ENCODE results near the gene IFT81.
"Not testable (repeated sequence)": the region's sequence is repeated elsewhere in the genome, so short reads cannot be mapped to it uniquely, and the experiment has no call there.

Gene IFT81, protein sequence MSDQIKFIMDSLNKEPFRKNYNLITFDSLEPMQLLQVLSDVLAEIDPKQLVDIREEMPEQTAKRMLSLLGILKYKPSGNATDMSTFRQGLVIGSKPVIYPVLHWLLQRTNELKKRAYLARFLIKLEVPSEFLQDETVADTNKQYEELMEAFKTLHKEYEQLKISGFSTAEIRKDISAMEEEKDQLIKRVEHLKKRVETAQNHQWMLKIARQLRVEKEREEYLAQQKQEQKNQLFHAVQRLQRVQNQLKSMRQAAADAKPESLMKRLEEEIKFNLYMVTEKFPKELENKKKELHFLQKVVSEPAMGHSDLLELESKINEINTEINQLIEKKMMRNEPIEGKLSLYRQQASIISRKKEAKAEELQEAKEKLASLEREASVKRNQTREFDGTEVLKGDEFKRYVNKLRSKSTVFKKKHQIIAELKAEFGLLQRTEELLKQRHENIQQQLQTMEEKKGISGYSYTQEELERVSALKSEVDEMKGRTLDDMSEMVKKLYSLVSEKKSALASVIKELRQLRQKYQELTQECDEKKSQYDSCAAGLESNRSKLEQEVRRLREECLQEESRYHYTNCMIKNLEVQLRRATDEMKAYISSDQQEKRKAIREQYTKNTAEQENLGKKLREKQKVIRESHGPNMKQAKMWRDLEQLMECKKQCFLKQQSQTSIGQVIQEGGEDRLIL

DNA sequence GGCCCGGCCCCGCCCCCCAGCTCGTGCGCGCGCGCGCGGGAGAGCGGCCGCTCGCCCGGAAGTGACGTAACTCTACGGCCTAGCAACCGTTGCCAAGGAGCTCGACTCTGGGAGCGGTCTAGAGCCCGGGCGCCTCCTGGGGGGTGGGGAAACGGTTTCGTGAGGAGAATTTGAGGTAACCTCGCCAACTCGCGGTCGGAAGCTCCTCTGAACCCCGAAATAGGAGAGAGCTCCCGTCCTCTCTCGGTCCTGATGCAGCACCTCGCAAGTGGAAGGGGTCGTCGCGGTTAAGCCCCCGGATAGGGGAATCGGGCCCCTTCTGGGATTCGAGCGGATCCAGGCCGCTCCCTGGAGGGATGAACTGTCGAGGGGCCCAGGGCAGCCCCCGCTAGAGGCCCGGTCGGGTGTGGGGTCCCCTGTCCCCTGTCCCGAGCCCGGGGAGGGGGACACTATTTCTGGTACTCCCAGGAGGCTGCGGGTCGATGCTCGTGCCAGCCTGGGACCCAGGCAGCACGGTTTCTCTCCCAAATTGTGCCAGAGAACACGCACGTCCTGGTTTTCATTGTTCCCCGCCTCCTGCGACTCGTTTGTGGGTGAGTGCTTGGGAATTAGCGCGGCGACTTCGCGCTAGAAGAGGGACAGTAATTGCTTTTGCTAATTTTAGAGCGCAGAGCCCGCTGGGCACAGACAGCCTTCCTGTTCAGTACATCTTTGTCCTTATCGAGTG, at the start of gene IFT81:
Gene IFT81 (plus strand): TSS at position 89 of the 727 bp plus-strand sequence. CDS start 3,024 bp downstream, outside the sequence.
- peak; percentile 96 for DNase-seq (ENCODE audit: low read depth)

DNA sequence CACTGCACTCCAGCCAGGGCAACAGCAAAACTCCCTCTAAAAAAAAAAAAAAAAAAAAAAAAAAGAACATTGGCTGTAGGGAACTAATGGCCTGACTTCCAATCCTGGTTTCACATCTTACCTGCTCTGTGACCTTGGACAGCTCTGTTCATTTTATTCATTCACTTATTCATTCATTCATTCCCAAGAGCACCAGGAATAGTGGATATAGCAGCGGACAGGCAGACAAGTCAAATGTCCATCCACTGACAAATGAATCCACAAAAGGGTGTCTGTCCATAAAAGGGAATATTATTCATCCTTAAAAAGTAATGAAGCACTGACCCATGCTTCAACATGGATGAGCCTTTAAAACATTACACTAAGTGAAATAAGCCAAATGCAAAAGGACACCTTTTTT, 48.3 kb upstream of the IFT81 start:
- DNase-seq (ENCODE audit: low read depth) = no peak

DNA sequence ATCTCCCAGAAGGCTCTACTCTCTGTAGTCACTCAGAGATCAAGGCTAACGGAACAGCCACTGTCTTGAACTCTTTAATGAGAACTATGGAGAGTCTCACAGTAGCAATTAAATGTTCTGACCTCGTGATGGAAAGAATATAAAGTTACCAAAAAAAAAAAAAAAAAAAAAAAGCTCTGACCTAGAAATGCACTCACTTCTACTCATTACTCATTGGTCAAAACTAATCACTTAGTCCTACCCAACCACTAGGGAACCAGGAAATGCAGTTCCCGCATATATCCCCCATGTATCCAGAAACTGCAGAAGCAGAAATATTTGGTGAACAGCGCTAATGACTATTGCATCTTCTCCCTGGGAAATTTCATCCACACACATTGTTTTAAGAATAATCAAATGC, 46.4 kb upstream of the IFT81 start:
- no peak for DNase-seq (ENCODE audit: low read depth)

DNA sequence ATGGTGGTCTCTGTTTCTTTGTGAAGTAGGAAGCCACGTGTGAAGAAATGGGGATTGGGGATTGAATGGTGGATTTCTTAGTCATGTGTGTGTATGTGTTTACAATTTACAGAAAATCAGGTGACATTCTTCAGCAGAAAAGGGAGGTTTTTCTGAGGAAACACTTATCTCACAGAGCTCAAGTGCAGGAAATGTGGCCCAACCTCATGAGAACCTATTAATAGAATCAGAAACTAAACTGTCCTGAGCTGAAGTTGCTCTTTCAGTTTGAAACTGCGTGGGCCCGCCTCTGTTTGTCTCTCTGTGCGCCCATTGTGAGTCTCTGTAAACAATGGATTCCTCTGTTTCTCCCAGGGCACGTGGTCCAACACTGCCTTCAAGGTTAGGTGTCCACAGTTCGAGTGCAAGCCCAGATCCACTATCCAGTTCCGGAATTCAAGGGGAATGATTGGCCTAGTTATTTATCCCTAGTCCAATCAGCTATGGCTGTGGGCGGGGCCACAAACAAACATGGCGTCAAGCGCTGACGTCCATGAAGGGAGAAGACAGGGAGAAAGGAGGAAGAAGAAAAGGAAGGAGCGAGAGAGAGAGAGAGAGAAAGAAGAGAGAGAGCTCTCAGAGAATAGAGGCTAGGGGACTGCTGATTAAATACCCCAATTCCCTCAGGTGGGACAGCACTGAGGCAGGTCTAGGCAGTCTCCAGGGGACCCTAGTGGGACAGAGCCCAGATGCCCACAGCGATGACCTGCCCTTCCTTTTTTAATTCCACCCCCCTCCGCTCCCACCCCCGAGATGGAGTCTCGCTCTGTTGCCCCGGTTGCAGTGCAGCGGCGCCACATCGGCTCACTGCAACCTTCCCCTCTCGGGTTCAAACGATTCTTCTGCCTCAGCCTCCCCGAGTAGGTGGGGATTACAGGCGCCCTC, 44.4 kb upstream of the IFT81 start:
- peak; percentile 52 for DNase-seq (ENCODE audit: low read depth)

DNA sequence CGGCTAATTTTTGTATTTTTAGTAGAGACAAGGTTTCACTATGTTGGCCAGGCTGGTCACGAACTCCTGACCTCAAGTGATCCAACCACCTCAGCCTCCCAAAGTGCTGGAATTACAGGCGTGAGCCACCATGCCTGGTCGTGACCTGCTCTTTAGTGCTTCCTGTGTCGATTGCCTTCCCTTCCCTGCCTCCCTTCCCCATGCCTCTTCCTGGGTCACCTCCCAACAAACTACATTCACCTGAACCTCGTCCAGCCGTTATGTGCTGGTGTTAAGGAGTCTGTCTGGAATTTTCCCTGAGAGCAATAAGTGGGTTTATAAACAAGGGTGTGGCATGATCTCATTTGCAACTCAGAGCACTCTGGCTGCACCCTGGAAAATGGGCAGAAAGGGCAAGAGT, 43.7 kb upstream of the IFT81 start:
- no peak for DNase-seq (ENCODE audit: low read depth)

DNA sequence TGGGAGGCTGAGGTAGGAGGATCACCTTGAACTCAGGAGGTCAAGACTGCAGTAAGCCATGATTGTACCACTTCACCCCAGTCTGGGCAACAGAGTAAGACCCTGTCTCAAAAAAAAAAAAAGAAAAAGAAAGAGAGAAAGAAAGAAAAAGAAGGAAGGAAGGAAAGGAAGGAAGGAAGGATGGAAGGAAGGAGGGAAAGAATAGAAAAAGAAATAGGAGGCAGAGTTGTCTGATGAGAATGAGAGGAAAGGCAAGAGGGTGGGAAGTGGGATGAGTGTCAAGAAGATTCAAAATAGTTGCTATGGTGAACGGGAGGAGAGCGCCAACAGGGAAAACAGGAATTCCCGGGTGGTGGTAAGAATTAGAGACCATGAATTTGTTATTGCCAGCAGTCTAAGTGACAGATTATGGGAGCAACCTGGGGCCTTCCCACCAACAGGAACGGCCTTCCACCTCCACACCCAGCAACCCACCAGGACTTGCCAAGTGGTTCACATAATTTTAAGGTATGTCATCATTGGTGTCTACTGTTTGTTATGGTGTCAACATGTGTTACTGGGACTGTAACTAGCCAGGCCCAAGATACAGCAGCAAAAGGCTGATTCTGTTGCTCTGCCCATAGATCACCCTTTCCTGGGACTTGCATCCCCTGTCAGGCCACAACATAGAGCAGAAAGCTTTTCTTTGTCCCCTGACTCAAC, 39.7 kb upstream of the IFT81 start:
- DNase-seq (ENCODE audit: low read depth) = no peak

DNA sequence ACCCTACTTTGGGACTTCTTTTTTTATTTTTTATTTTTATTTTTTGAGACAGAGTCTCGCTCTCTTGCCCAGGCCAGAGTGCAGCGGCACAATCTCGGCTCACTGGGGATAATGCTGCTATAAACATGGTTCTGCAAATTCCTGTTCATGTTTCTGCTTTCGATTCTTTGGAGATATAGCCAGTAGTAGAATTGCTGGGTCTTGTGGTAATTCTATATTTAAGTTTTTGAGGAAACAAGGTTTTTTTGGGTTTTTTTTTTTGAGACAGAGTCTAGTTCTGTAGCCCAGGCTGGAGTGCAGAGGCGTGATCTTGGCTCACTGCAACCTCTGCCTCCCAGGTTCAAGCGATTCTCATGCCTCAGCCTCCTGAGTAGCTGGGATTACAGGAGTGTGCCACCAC, 35.9 kb upstream of the IFT81 start:
- not testable (repeated sequence) for DNase-seq (ENCODE audit: low read depth)

DNA sequence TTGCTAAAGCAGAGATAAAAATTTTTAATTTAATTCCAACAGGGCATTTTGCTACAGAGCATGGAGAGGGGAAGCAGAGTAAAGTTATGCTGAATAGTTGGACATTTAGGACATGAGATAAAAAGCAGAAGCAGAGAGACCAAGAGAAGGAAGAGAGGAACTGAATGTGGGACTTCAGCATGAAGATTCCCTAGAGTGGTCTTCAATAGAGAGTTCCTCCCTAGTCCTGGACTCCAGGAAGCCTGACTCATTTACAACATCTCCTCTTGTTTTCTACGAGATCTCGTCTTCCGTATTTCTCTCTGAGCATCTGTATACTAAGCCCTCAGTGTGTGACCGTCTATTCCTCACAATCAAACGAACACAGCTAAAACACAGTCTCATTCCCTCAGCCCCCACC, 35.2 kb upstream of the IFT81 start:
- no peak for DNase-seq (ENCODE audit: low read depth)

DNA sequence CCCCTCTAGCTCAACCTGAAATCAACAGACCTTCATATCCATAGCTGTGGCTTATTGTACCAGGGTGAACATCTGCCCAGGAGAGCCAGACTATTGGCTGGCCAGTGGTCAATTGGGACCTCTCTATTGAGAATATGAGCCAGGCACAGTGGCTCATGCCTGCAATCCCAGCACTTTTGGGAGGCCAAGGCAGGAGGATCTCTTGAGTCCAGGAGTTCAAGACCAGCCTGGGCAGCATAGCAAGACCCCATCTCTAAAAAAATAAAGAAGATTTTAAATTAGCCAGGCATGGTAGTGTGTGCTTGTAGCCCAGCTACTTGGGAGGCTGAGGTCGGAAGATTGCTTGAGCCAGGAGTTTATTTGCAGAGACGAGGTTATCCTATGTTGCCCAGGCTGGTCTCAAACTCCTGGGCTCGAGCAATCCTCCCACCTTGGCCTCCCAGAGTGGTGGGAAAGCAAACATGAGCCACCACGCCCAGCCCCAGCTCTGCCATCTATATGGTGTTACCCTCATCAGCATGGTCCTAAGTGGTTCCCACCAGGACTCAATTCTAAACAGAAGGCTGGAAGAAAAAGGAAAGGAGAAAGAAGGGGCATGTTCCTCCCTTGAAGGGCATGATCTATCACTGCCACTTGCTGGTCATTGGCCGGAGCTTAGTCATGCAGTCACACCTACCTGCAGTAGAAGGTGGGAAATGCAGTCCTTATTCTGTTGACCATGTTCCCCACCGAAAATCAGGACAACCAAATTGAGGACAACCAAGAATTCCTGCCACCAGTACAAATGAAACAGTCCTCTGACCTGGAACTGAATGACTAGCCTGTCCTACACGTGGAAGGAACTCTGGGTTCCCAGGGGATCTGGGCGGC, 33.7 kb upstream of the IFT81 start:
- no peak for DNase-seq (ENCODE audit: low read depth)

DNA sequence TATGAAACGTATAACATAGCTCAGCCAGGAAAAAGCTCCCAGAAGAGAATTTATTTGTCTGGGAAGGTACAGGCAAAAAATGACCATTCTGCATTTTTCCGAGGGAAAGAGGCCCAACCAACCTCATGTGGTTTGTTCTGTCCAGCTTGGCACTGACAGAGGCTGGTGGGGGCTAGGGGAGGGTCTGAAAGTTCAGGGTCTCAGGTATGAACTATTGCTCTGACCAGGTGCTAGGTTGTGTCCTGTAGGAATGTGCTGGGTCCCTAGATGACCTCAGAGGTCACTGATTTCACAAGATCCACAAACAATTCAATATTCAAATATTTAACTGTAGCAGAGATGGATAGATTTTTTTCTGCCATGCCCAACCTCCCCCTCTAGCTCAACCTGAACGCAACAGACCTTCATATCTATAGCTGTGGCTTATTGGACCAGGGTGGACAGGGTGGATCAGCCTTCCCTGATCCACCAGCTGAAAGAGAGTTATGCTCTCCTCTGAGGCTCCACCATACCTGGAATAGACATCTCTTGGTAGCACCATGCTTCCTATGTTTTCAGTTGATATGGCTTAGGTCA, 32.9 kb upstream of the IFT81 start:
- DNase-seq (ENCODE audit: low read depth) = no peak

DNA sequence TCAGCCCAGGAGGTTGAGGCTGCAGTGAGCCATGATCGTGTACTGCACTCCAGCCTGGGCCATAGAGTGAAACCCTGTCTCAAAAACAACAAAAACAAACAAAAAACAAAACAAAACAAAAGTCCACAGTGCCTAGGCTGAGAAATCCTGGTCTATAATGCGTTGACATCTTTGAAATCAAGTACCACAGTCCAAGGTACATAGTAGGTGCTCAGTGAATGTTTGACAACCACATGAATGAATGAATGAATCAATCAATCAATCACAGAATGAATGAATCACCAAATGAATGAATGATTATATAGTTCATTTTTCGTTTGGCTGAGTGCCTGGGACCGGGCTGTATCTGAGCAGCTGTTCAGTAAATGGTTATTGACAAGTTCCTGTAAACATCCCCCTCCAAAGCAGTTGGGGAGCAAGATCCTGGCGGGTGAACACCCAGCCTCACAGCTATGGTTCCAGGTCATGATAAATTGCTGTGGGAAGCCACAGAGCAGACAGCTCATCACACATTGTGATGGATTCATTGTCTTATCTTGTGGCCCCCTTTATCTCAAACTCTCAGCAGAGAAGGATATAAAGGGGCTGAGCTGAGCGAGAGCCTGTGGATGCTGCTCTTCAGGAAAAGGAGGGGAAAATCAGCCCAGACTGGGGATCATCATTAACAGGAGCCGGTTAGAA, 30.4 kb upstream of the IFT81 start:
- DNase-seq (ENCODE audit: low read depth) = no peak

DNA sequence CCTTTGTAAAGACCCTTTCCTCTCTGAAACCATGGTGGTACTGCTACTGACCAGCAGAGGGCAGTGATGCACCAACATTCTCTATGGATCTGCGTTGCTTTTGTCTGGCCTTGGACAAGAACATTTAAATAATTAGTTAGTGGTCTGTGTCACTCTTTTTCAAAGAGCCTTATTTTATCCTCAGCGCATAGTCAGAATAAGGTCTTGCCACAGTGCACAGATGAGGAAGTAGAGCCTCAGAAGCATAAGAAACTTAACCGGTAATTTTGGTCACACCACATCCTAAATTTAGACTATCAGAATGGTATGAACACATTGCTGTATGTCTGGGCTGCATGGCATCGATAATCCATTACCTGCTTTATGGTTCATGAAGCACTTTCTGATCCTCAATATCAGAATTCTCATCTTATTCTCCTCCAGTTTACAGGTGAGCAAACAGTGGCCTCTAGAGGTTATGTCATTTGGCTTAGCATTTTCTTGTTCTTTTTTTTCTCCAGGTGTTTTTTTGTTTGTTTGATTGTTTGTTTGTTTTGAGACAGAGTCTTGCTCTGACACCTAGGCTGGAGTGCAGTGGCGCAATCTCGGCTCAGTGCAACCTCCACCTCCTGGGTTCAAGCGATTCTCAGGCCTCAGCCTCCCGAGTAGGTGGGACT, 23.7 kb upstream of the IFT81 start:
- DNase-seq (ENCODE audit: low read depth) = peak; percentile 24

DNA sequence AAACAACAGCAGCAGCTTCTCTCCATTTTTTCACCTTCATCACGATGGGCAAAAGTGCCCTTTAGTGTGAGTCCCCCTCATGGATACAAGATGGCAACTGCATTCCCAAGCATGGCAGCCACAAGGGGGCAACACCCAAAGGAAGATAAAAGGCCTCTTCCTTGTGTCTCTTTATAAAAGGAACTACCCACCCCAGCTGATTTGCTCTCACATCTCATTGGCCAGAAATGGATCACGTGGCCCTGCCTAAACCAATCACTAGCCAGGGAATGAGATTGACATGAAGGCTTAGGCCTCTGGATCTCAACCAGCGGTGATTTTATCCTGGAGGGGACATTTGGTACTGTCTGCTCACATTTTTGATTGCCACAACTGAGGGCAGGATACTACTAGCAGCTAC, 21.9 kb upstream of the IFT81 start:
- DNase-seq (ENCODE audit: low read depth) = no peak

DNA sequence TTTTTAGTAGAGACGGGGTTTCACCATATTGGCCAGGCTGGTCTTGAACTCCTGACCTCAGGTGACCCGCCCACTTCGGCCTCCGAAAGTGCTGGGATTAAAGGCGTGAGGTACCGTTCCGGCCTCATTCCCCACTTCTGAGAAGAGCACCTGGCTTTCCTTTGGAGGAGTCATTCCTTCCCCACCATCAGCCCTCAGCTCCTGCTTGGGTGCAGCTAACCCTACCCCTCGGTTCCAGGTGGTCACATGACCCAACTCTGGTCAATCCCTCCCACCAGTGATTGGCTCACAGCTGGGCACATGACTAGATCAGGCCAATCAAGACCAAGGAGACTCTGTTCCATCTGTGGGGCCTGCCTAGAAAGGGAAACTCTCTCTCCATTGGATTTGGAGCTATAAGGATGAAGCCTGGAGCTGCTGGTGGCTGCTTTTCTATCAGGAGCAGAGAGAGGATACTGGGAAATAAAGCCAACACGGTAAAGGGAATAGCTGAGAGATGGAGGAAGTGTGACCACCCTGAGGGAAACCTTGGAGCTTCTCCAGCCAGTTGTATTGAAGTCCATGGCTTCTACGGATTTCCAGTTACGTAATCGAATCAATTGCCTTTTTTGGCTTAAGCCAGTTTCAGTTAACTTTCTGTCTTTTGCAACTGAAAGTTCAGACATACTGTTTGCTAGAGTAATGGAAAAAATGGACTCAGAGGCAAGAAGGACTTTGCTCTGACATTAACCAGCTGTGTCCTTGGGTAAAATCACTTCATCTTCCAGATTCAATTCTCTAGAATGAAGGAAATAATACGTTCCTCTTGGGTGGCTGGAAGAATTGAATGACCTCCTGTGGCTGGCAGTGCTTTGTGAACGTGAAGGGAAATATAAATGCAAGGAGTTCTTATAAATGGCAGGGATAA, 19.7 kb upstream of the IFT81 start:
- DNase-seq (ENCODE audit: low read depth) = no peak

DNA sequence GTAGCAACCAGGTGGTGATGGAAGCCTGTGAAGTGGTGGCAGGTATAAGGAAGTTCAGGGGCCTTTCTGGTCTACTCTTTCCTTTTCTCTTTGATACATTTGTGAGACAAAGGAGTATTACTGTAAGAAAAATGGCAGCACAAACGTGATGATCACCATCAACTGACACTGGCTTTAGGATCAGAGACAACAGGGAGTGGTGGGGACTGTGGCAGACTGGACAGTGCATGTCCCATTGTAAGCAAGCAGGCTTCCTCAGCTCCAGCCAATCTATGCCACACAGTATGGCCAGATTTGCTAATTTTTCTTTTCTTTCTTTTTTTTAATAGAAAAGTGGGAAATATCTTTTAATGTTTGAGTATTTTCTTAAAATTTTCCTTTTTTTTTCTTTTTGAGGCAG, 19.0 kb upstream of the IFT81 start:
- DNase-seq (ENCODE audit: low read depth) = no peak

DNA sequence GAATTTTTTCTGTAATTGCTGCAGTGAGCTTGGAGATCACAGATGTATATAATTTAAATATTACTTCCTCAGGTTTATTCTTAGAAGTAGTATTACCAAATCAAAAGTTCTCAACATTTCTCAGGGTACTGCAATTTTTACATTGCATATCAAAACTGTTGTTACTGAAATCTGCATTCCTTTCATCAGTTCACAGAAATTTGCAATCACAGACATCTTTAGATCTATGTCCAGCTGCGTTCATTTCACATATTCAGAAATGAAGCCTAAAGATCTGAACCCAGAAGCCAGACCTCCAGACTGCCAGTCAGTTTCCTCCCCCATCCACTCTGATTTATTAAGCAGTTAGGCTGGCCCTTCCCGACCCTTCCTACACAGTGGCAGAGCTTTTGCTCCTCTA, 18.2 kb upstream of the IFT81 start:
- no peak for DNase-seq (ENCODE audit: low read depth)

DNA sequence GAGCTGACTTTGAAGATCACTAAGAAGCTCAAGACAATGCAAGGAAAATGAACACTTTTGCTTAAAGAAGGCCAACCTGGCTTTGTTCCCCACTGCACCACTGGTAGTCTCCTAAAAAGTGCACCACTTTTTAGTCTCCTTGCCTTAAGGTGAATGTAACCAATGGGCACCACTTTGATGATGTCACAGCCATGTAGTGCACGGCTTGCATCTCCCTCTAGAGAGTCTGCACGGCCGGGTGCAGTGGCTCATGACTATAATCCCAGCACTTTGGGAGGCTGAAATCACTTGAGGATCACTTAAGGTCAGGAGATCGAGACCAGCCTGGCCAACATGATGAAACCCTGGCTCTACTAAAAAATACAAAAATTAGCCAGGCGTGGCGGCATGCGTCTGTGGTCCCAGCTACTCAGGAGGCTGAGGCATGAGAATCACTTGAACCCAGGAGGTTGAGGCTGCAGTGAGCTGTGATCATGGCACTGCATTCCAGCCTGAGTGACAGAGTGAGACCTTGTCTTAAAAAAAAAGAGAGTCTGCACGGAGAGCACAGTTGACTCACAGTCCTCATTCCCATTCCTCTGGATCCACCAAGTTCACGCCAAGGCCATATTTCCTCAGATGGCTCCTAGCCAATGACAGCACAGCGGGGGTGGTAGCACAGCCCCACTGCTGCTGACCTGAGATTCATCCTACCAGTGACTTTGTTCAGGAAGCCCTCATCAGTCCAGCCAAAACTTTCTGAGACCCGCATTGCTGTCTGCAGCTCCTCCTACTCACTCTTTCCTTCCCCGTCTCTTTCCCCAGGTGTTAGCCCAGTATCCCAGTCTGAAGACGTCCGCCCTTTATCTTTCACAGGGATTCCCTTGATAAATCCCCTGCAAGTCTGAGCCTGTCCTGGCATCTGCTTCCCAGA, 16.5 kb upstream of the IFT81 start:
- DNase-seq (ENCODE audit: low read depth) = no peak

Data from activated T-helper 1 cell treated with Interleukin-2 at 50 U/mL for 16 hours (primary cell).